ENCODE data around the gene GNG13.

Gene GNG13

GRCh38 chr16:843771-844170 lies 43.2 kb upstream of the GNG13 start:
- no peak for TF ChIP-seq CTCF (IDR thresholded peaks at IDR 0.05; ENCODE audit: low read length, missing control alignments)
- no peak for DNase-seq (ENCODE audit: low read depth)
- no peak overlapping the region for H3K4me3 ChIP-seq (replicated peaks; ENCODE audit: low read depth, low read length)

- H3K4me3 ChIP-seq (replicated peaks; ENCODE audit: low read depth, low read length): no peak overlapping the region
- DNase-seq (ENCODE audit: low read depth): no peak
- no peak for TF ChIP-seq CTCF (IDR thresholded peaks at IDR 0.05; ENCODE audit: low read length, missing control alignments)
These were observed 42.4 kb upstream of the GNG13 start for GRCh38 chr16:842711-843560.

GRCh38 chr16:842061-842476 lies 41.5 kb upstream of the GNG13 start:
- no peak for TF ChIP-seq CTCF (IDR thresholded peaks at IDR 0.05; ENCODE audit: low read length, missing control alignments)
- H3K4me3 ChIP-seq (replicated peaks; ENCODE audit: low read depth, low read length): no peak overlapping the region
- peak; percentile 14 for DNase-seq (ENCODE audit: low read depth)

- no peak overlapping the region for H3K4me3 ChIP-seq (replicated peaks; ENCODE audit: low read depth, low read length)
- DNase-seq (ENCODE audit: low read depth): no peak
- no peak for TF ChIP-seq CTCF (IDR thresholded peaks at IDR 0.05; ENCODE audit: low read length, missing control alignments)
These were observed 41.0 kb upstream of the GNG13 start for GRCh38 chr16:841455-842060.

GRCh38 chr16:840561-841454 lies 40.3 kb upstream of the GNG13 start:
- no peak for TF ChIP-seq CTCF (IDR thresholded peaks at IDR 0.05; ENCODE audit: low read length, missing control alignments)
- no peak overlapping the region for H3K4me3 ChIP-seq (replicated peaks; ENCODE audit: low read depth, low read length)
- DNase-seq (ENCODE audit: low read depth): no peak

- no peak overlapping the region for H3K4me3 ChIP-seq (replicated peaks; ENCODE audit: low read depth, low read length)
- TF ChIP-seq CTCF (IDR thresholded peaks at IDR 0.05; ENCODE audit: low read length, missing control alignments): no peak
- DNase-seq (ENCODE audit: low read depth): no peak
These were observed 39.3 kb upstream of the GNG13 start for GRCh38 chr16:839643-840408.
